ENCODE data around the gene UBAP1L.

The UBAP1L gene

GRCh38 chr15:65067317-65067644 lies 47.7 kb downstream of the UBAP1L start:
- peak overlapping the region; percentile 34; the same call in 1 of the 2 replicates for H3K4me3 ChIP-seq (ENCODE audit: low read depth, low read length)
- TF ChIP-seq, protein P1, sequence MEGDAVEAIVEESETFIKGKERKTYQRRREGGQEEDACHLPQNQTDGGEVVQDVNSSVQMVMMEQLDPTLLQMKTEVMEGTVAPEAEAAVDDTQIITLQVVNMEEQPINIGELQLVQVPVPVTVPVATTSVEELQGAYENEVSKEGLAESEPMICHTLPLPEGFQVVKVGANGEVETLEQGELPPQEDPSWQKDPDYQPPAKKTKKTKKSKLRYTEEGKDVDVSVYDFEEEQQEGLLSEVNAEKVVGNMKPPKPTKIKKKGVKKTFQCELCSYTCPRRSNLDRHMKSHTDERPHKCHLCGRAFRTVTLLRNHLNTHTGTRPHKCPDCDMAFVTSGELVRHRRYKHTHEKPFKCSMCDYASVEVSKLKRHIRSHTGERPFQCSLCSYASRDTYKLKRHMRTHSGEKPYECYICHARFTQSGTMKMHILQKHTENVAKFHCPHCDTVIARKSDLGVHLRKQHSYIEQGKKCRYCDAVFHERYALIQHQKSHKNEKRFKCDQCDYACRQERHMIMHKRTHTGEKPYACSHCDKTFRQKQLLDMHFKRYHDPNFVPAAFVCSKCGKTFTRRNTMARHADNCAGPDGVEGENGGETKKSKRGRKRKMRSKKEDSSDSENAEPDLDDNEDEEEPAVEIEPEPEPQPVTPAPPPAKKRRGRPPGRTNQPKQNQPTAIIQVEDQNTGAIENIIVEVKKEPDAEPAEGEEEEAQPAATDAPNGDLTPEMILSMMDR (IDR thresholded peaks at IDR 0.05; ENCODE audit: low read depth, low read length): no peak

DNA sequence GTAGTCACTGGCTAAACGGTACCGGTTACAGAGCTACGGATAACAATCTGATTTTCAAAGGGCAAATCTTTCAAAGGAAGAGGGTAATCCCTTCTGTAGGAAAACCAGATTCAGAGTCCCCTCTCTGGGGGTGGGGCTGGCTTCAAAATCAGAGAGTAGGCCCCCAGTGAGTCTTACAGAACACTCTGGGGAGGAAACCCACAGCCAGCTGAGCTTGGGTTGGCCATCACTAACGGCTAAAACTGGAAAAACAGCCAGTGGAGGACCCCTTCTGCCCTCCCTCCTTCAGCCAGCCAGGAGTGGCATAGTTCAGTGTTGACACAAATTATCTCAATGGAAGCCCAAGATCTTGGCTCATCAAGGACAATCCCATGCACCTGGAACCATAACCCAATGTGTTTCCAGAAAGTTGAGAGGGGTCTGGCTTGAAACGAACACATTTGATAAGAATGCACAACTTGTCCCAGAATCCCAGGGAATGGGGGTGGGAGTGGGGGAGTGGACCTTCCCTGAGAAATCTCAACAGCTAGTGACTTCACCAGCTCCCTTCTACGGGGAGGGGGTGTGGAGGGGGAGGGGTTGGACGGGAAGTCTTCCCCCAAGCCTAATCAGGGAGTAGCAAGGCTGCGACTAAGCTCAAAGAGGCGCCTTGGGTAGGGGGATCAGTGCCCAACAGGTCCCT lies 48.2 kb downstream of the UBAP1L start:
- no peak overlapping the region; the same call in 1 of the 2 replicates for H3K4me3 ChIP-seq (ENCODE audit: low read depth, low read length)
- TF ChIP-seq, protein P1 (IDR thresholded peaks at IDR 0.05; ENCODE audit: low read depth, low read length): no peak

DNA sequence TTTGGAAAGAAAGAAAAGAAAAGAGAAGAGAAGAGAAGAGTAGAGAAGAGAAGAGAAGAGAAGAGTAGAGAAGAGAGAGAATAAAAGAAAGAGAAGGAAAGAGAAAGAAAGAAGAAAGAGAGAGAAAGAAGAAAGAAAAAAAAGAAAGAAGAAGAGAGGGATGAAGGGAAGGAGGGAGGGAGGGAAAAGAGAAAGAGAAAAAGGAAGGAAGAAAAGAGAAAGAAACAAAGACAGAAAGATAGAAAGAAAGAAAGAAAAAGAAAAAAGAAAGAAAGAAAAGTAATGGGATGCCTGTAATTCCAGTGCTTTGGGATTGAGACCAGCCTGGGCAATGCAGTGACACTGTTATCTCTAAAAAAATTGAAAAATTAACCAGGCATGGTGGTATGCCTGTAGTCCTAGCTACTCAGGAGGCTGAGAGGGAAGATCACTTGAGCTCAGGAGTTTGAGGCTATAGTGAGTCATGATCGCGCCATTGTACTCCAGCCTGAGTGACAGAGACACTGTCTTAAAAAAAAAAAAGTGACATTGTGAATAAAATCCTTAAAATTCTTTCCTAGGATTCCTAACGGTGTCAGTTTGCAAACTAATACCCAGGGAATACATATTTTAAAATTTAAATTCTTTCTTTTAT lies 48.9 kb downstream of the UBAP1L start:
- no peak overlapping the region for H3K4me3 ChIP-seq (ENCODE audit: low read depth, low read length)
- TF ChIP-seq, protein P1 (IDR thresholded peaks at IDR 0.05; ENCODE audit: low read depth, low read length): no peak

GRCh38 chr15:65062726-65063125 lies 52.3 kb downstream of the UBAP1L start:
- TF ChIP-seq, protein P1 (IDR thresholded peaks at IDR 0.05; ENCODE audit: low read depth, low read length): no peak
- no peak overlapping the region for H3K4me3 ChIP-seq (ENCODE audit: low read depth, low read length)

GRCh38 chr15:65062061-65062460 lies 52.9 kb downstream of the UBAP1L start:
- TF ChIP-seq, protein P1 (IDR thresholded peaks at IDR 0.05; ENCODE audit: low read depth, low read length): no peak
- no peak overlapping the region for H3K4me3 ChIP-seq (ENCODE audit: low read depth, low read length)

GRCh38 chr15:65060641-65061397 lies 54.2 kb downstream of the UBAP1L start:
- TF ChIP-seq, protein P1 (IDR thresholded peaks at IDR 0.05; ENCODE audit: low read depth, low read length): no peak
- H3K4me3 ChIP-seq (ENCODE audit: low read depth, low read length): no peak overlapping the region

All from WI38 (cell line).